Measurements from ENCODE around the gene MAML3.
"Not testable (repeated sequence)": the region's sequence is repeated elsewhere in the genome, so short reads cannot be mapped to it uniquely, and the experiment has no call there.

The MAML3 gene

DNA sequence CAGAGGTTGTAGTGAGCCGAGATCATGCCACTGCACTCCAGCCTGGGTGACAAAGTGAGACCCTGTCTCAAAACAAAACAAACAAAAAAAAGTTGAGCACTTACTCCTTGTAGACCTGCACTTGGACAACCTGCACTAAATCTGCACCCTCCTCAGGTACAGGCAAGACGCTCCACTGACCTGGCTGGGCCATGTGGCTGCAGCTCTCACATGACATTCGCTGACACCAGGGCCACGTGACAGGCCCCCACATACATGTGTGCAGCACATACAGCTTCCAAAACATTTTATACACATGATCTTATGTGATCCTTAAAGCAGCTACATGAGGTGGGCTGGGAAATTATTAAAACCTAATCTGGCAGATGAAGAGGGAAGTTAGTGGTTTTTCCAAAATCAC, 425.8 kb downstream of the MAML3 start:
- no peak for DNase-seq (ENCODE audit: low read depth in 3 of 3)

DNA sequence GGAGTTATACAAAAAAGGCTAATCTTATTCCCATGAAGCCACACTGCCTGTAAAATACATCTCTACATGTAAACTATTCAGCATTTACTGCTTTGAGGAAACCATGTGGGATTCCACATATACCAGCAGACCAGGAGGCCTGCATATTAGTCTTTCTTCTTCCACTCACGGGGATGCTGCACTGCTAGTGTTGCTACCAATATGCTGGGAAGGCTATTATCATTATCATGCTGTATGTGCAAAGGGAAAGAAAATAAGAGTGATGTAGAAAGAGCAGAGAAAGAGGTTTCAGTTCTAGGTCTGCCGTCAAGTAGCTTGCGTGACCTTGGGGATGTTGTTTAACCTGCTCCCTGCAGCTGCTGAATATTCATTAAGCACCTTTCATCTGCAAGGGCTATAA, 427.4 kb downstream of the MAML3 start:
- DNase-seq (ENCODE audit: low read depth in 3 of 3) = no peak

DNA sequence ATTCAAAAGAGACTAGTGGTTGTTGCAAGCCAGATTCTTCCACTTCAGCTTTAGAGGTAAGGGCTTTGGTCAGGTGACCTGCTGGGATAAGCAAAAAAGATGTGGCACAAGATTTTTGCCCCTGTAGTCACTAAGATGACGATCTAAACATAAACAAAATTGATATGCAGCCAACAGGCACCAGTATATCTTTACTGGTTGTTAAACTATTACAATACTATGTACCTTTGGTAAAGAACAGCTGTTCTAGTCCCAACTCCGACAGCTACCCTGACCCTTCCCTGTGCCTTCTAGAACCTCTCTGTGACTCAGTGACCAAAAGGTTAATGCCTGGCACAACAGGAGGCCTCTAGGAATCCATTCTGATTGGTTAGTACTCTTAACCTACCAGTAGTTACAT, 428.7 kb downstream of the MAML3 start:
- DNase-seq (ENCODE audit: low read depth in 3 of 3) = no peak

DNA sequence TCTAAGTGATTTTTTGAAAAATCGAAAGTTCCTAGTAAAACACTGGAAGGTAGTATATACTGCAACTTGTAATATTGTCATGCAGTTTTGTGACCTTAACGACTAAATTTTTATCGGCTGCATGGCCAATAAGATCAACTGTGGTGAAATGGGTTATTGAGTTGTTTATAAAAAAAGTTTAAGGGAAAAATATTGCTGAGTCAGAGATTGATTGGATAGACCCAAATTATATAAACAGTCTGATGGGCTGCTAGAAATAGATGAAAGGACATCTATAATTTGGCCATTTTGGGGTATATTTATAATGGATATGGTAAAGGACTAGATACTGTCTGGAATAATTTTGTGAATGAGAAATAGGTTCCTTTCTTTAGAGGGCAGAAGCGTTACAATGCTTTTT, 432.2 kb downstream of the MAML3 start:
- DNase-seq (ENCODE audit: low read depth in 3 of 3) = no peak

DNA sequence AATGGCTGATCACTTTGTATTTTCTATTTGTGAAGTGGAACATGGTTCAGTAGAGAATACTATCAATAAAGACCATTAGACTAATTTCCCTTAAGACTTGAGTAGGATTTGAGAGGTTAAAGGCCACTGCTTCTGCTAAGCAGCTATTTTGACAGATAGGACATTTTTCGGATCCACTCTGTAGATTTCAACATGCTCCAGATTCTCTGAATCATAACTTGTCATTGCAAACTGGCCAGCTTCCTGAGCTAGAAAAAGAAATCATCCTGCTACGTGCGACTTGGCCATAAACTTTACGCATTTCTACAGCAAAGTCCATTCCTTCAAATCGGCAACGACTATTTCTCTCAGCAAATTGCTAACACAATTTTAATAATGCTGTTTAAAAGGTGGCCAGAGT, 433.2 kb downstream of the MAML3 start:
- DNase-seq (ENCODE audit: low read depth in 3 of 3) = no peak

DNA sequence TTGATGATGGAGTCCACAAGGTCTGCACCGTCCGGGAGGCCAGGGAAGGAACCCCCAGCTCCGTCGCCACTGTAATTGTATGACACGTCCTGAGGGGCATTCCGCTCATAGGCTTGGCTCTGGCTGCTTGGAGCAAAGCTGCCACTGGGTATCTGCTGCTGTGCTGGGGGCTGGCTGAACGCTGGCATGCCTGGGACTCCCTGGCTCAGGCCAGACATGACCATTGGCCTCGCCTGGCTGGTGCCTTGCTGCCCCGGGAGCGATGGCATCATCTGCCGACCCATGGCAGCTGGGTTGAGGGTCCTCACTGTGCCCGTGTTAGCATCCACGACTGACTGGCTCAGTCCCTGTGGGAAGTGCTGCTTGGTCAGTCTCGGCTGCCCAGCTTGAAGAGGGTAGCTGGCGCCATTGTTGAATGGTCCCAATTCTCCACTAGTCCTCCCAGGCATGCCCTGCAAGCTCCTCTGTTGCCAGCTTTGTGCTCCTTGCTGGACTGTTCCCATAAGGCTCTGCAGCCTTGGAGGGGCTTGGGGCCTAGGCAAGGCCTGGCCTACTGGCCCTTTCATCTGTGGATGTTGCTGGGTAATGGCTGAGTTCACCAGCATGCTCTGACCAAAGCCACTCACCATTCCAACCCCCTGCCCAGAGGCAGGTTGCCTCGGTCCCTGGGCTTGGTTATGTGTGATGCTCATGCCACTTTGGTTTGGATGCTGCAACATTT, 434.4 kb downstream of the MAML3 start:
- no peak for DNase-seq (ENCODE audit: low read depth in 3 of 3)

DNA sequence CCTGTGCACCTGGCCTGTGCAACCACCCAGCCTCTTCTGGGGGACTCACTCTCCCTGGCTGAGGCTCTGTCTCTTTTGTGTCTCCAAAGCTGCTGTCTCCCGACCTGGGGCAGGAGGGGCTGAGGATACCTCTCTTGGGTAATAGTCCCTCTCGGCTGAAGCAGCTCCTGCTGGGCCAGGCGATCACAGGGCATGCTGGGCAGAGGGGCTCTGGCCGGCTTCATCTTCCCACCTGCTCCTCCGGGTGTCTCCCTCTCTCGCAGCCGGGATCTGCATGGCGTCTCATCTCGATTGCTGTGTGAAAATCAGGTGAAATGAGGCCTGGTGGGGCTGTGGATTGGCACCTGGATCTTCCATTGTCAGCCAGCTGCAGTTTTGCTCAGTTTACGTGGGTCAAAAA, 435.2 kb downstream of the MAML3 start:
- no peak for DNase-seq (ENCODE audit: low read depth in 3 of 3)

DNA sequence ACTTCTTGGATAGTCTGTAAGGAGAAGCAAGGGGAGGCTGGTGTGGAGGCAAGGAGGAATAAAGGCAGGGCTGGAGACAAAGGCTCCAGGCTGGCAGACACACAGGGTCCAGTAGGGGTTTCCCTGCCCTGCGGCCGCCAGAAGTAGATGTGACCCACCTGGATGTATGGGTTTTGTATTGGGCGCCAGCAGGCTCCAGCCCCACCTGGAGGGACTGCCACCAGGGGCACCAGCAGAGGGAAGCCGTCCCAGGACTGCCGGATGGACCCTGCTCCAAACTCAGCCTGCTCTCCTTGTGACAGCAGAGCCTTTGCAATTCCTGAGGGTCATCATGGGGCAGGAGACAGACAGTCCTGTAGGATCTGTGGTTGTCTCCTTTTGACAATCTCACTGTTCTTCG, 435.6 kb downstream of the MAML3 start:
- no peak for DNase-seq (ENCODE audit: low read depth in 3 of 3)

DNA sequence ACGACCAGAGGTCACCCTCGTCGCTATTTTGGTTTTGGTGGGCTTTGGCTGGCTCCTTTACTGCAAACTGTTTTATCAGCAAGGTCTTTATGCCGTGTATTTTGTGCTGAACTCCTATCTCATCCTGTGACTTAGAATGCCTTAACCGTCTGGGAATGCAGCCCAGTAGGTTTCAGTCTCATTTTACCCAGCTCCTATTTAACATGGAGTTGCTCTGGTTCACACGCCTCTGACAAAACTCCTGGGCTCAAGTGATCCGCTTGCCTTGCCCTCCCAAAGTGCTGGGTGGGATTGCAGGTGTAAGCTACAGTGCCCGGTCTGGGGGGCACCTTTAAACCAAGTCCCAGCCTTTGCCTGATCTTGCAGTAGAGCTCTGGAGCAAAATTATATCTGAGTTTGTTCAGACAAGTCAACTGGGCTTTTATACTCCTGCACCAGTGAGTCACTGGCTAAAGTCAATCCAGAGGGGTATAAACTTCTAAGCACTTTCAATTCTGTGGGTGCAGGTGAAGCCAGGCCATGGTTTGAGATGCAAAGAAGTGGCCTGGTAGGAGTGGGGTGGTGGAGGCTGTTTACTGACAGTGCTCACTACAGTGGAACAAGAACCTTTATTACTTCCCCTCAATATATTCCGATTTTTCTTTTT, 438.1 kb downstream of the MAML3 start:
- no peak for DNase-seq (ENCODE audit: low read depth in 3 of 3)

DNA sequence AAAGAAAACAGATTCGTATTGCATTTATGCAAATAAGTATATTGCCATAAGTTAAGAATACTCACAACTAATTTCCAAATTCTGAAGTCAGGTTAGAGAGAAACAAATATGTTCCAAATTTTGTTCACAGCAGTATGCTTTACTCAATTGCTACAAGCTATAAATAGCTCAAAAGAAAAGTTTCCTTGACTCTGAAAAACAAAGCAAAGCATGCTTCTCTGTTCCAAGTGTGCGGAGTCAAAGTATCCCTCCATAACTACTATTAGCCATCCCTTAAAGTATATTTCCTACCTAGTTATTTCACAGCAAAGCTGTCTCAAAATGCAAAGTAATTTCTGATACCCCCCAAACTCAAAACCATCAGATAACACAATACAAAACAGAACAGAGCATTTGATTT, 441.1 kb downstream of the MAML3 start:
- no peak for DNase-seq (ENCODE audit: low read depth in 3 of 3)

DNA sequence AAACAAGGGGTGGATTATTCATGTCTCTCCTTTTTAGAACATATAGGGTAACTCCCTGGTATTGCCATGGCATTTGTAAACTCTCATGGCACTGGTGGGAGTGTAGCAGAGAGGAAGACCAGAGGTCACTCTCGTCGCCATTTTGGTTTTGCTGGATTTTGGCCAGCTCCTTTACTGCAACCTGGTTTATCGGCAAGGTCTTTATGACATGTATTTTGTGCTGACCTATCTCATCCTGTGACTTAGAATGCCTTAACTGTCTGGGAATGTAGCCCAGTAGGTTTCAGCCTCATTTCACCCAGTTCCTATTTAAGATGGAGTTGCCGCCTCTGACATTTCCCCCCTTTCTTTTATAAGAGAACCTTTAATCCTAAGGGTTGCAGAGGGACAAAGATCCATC, 442.5 kb downstream of the MAML3 start:
- DNase-seq (ENCODE audit: low read depth in 3 of 3) = no peak

DNA sequence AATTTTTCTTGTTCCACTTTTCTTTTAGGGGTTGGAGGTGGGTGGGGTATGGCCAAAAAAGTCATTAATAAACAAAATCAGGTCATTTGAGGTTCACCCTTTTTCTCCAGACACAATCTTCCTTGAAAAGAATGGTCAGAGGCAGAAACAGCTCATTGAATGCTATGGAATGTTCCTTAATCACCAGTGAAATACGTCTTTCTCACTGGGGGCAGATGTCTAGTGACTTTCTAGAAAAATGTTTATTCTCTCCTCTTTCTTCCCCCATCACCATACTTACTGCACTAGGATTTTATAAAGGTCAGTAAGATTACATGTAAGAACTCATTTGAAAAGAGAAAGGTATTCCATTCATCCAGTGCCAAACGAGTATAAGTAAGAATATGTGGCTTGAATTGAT, 443.9 kb downstream of the MAML3 start:
- DNase-seq (ENCODE audit: low read depth in 3 of 3) = no peak

DNA sequence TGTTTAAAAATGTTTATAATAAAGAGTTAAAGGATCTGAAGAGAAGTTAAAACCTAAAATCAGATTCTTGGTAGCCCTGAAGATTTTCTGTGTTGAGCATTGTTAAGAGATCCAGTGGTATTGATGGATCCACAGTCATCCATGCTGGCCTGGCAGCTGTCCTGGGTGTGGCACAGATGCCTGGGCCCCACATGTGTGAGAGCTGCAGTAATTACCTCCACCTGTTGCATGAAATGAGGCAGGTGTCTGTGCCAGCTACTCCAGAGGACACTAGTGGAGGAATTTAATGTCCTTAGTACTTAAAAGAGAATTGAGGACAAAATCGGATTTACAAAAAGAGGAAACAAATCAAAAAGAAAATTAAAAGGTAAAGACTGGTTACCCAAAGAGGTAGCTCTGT, 444.3 kb downstream of the MAML3 start:
- no peak for DNase-seq (ENCODE audit: low read depth in 3 of 3)

DNA sequence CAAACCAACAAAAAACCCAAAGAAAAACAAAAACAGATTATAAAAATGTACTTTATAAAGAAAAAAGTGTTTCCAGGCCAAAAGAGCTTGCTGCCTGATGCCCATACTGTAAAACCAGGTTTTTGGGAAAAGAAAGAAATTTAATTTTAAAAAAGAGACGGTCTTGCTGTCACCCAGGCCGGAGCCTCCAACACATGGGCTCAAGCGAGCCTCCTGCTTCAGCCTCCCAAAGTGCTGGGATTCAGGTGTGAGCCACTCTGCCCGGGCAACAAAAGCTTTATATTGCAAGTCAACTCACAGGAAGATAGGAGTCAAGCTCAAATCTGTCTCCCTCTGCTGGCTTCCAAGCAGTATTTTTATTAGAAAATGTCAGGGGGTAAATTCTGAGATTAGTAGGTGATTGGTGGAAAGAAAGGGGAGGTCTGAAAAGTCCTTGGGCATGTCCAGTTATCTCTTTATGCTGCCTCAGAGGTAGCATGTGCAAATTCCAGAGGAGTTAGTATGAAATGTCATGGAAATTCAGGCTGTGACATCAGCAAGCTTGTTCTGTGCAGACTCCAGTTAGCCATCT, 449.0 kb downstream of the MAML3 start:
- no peak for DNase-seq (ENCODE audit: low read depth in 3 of 3)

DNA sequence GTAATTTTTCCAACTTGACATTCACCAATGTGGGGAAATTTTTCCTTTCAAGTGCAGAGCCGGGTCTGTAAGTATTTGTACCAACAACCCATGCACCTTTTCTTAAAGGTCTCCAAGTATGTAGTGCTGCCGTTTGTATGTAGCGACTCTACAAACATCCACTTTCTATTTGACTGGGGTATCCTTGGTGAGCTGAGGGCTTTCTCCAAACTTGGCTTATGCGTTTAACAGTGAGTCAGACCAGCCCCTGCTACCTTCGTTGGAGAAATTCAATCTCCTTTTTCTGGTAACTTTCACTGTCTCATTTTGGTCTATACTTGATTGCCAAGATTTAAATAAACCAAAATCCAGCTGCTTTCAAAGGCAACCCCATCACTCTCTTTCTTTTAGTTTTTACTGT, 453.4 kb downstream of the MAML3 start:
- DNase-seq (ENCODE audit: low read depth in 3 of 3) = no peak

DNA sequence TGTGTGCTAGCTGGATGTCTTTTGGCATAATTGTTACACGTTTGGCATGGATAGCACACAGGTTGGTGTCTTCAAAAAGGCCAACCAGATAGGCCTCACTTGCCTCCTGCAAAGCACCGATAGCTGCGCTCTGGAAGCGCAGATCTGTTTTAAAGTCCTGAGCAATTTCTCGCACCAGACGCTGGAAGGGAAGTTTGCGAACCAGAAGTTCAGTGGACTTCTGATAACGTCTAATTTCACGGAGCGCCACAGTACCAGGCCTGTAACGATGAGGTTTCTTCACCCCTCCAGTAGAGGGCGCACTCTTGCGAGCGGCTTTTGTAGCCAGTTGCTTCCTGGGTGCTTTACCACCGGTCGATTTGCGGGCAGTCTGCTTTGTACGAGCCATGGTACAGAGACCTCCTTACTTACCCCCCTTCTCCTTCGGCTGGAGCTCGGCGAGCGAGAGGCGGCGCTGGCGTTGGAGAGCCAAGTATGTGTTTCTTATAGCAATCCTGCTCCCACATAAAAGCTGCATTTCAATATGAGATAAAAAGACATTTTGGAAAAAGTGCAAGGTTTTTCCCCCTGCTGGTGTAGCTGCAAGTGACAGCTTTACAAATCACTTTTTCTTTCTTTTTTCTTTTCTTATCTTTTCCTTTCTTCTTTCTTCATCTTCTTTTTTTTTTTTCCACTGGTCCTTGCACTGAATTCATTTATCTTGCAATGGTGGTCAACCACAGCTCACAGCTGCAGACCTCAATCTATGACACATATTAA, 455.6 kb downstream of the MAML3 start:
- not testable (repeated sequence) for DNase-seq (ENCODE audit: low read depth in 3 of 3)

DNA sequence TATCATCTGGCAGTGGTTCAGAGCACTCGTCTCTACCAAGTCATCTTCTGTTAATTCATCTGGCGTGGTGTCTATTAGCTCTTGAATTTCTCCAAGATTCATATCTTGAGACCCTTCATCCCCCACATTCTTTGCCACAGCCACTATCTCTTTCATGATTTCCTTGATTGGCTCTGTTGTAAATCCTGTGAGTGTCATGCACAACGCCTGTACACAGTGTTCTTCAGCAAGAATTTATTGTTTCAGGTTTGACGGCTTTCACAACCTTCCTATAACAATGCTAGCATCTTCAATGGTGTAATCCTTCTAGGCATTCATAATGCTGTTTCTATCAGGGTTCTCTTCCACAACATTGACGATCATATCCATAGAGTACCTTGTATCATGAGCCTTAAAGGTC, 457.5 kb downstream of the MAML3 start:
- no peak for DNase-seq (ENCODE audit: low read depth in 3 of 3)

DNA sequence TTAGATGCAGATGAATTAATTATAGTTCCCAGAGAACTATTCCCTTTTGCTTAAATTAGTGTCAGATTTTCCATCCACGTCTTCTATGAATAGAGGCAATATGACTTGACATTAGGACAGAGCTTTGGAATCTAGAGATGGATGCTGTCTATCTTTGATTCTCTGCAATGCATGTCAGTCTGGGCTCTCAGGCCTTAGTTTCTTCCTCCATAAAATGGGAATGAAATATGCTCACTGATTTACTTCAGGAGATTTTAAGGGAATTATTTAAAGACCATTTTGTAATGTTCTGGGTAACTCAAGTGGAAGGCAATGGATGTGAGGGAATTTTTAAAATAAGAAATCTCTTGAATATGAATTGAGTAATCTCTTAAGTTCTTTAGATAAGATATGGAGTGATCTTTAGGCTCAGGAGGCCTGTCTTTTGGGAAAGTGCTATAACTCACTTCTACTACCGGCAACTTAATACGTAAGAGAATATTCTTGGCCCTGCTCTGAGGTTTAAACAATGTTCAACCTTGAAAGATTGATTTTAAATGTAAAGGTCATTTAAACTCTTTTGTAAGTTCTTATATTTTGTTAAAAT, 459.4 kb downstream of the MAML3 start:
- DNase-seq (ENCODE audit: low read depth in 3 of 3) = no peak

DNA sequence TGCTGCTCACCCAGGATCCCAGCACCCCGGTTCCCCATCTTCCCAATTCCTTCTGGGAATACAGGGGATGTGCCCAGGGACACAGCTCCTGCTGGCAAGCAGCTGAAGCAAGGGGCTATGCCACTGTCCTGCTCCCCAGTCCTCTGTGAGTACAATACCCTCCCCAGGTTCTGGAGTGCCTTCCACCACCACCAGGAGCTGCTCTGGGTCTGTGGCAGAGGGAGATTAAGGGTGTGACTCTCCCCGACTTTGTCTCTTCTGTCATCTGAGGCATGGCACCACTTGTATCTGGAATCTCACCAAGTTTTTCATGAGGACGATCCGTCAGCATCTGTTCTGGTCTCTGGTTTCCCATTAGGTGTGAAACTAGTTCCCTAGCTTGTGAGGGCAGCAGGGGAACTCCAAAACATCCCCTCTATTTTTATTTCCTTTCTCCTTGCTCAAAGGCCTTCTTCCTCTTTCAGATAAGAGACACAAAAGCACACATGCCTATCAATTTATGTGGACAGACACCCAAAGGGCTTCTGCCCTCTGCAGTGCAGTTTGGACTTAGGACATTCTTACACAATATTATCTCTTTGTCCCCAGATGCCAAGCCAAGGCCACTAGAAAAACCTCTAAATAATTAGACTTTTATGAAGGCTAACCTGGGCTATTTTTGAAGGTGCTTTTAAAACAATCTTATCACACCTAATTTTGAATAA, 461.5 kb downstream of the MAML3 start:
- DNase-seq (ENCODE audit: low read depth in 3 of 3) = no peak

DNA sequence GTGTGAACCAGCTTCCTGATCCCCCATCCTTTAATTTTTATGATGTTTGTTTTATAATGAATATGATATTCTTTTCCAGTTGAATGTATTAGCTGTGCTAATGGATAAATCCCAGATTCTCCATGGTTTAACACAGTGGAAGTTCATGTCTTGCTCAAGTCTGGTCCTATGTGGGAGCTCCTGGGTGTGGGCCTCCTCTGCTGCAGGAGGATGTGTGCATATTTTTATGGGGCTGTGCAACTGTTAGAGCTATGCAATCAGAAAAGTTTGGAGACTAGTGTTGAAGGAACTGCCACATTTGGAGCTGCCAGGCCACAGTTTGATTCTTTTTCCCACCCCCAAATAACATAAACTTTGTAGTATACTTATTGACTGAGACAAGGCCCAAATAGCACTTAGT, 463.6 kb downstream of the MAML3 start:
- no peak for DNase-seq (ENCODE audit: low read depth in 3 of 3)

DNA sequence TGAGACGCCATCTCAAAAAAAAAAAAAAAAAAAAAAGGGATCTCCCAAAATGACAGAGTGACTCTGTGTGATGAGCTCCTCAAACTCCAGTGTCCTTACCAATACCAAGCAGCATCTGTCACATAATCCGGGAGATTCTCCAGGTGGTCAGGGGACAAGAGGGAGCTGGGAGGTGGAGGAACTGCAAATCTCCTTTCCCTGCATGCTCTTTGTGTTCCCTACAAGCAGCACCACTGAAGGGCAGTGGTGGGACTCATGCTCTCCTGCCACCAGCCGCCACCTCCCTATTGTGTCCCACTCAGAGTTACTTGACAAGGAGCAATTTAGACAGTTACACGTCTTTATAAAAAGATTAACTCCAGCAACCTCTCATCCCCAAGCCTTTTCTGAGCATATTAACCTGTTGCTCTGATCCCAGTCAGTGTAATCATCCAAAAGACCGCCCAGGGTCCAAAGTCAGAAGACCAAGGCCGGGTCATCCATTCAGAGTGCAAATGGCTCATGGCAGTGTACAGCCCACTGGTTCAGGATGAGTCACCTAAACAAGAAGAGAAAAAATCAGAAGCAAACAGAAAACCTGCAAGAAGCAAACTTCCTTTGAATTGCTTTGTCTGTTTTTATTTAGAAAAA, 464.8 kb downstream of the MAML3 start:
- DNase-seq (ENCODE audit: low read depth in 3 of 3) = no peak
